HepG2 (cell line): ENCODE measurements around the gene PEAR1. TPM values are rescaled to one million over a fixed set of nuclear protein-coding genes. Genes with fewer than 3 reads are reported as not detected.
A peak's percentile ranks its signal among the peaks of the same experiment; 100 is the strongest.

Experiments
- ATAC-seq: fragments of 200-7000 bp; cut with Tn5 transposase; 3 replicates; pipeline ENCODE4 v1.9.1; 2020; ENCODE audit warnings: mild to moderate bottlenecking, moderate library complexity
- BruUV-seq: library from RNA; stranded (reverse); fragments of 400-500 nt; replicated peaks from 2 replicates; lab custom pipeline; 2021; lab: Mats Ljungman, UMichigan
- CTCF ChIA-PET: fragments of 300-600 bp; formaldehyde crosslinking; extraction: SDS; loops from one replicate; lab custom pipeline; 2021; ENCODE audit warnings: low total read pairs, inconsistent platforms, low intra/inter-chr PET ratio; lab: Yijun Ruan, JAX
- POLR2A ChIA-PET: fragments of 350-600 bp; sonication (Branson Sonifier 250); formaldehyde crosslinking; loops from one replicate; lab custom pipeline; 2020; ENCODE audit warnings: antibody characterized with exemption, inconsistent platforms; lab: Yijun Ruan, JAX
- DNase-seq: peaks from one replicate; pipeline ENCODE4 v3.0.0-alpha.2; 2015; ENCODE audit warnings: low spot score
- FAIRE-seq: peaks from 3 replicates; lab custom pipeline; 2011; peaks lifted over from hg19 to GRCh38; lab: Jason Lieb, UNC
- H2AFZ ChIP-seq: one replicate; pipeline ENCODE4 v1.6.1; 2011; ENCODE audit warnings: low read length, inconsistent platforms
- H3K27ac ChIP-seq: fragments of 300-600 bp; 3 replicates; pipeline ENCODE4 v1.8.0; 2011; ENCODE audit warnings: mixed run types, mild to moderate bottlenecking, mixed read lengths, low read length, inconsistent platforms; ENCODE audit not compliant: insufficient read depth; ENCODE audit errors: extremely low read length
- H3K27me3 ChIP-seq, 2 experiments: fragments of 200-600 bp in 1 of 2; 2 replicates in 1 of 2; 3 replicates in 1 of 2; pipeline versions ENCODE4 v1.6.0 to v1.8.0; 2011; ENCODE audit warnings: low read length in 2 of 2, mild to moderate bottlenecking in 2 of 2, moderate library complexity in 2 of 2, inconsistent platforms in 1 of 2; ENCODE audit not compliant: insufficient read depth in 2 of 2, control insufficient read depth in 1 of 2
- H3K36me3 ChIP-seq, 2 experiments: fragments of 200-600 bp in 1 of 2; replicated peaks in 1 of 2; 2 replicates in 1 of 2; 3 replicates in 1 of 2; pipeline versions ENCODE4 v1.5.1 to v1.8.0; 2011; ENCODE audit warnings: low read length in 2 of 2, inconsistent platforms in 1 of 2; ENCODE audit not compliant: insufficient read depth in 2 of 2, control insufficient read depth in 1 of 2
- H3K4me1 ChIP-seq: 2 replicates; pipeline ENCODE4 v1.5.1; 2012; ENCODE audit warnings: low read length, inconsistent platforms; ENCODE audit not compliant: insufficient read depth
- H3K4me2 ChIP-seq: 2 replicates; pipeline ENCODE4 v1.6.0; 2011; ENCODE audit warnings: low read depth, low read length, inconsistent platforms
- H3K4me3 ChIP-seq, 3 experiments: fragments of 200-600 bp in 1 of 3; sonication (generic), shearing (Covaris generic) in 1 of 3; replicated peaks in 1 of 3; 2 replicates each; pipeline ENCODE4 v1.5.1; 2011 to 2016; ENCODE audit warnings: low read length in 3 of 3, inconsistent platforms in 2 of 3, low read depth in 2 of 3, mild to moderate bottlenecking in 2 of 3, control low read depth in 1 of 3, mixed read lengths in 1 of 3; ENCODE audit not compliant: insufficient read depth in 1 of 3
- H3K79me2 ChIP-seq: one replicate; pipeline ENCODE4 v1.6.1; 2011; ENCODE audit warnings: low read length, inconsistent platforms; ENCODE audit not compliant: insufficient read depth
- H3K9ac ChIP-seq: 2 replicates; pipeline ENCODE4 v1.6.0; 2011; ENCODE audit warnings: mild to moderate bottlenecking, low read depth, low read length, inconsistent platforms; ENCODE audit not compliant: insufficient read depth
- H3K9me3 ChIP-seq: 2 replicates; pipeline ENCODE4 v1.5.1; 2012; ENCODE audit warnings: mild to moderate bottlenecking, low read length
- H4K20me1 ChIP-seq: 2 replicates; pipeline ENCODE4 v1.6.0; 2011; ENCODE audit warnings: inconsistent platforms, mild to moderate bottlenecking, low read length, moderate library complexity; ENCODE audit not compliant: insufficient read depth
- CBFB ChIP-seq: sonication (generic); formaldehyde crosslinking; IDR thresholded peaks from 2 replicates; pipeline ENCODE4 v1.4.0; 2020; ENCODE audit warnings: missing genetic modification reagents
- IRF2 ChIP-seq: IDR thresholded peaks from 2 replicates; pipeline ENCODE4 v1.6.1; 2018; ENCODE audit warnings: missing genetic modification reagents, missing compliant biosample characterization
- MEIS2 ChIP-seq: sonication (generic); formaldehyde crosslinking; IDR thresholded peaks from 2 replicates; pipeline ENCODE4 v1.9.0; 2021; ENCODE audit warnings: mild to moderate bottlenecking, missing genetic modification reagents
- PPARG ChIP-seq: conservative IDR thresholded peaks from 2 replicates; pipeline ENCODE4 v1.6.1; 2016; ENCODE audit warnings: missing biosample characterization, missing genetic modification reagents
- SAFB2 ChIP-seq: sonication (generic); formaldehyde crosslinking; IDR thresholded peaks from 2 replicates; pipeline ENCODE4 v1.5.1; 2020; ENCODE audit warnings: missing genetic modification reagents, low read depth, mild to moderate bottlenecking, borderline replicate concordance
- SMAD3 ChIP-seq: sonication (generic); formaldehyde crosslinking; IDR thresholded peaks from 2 replicates; pipeline ENCODE4 v1.4.0; 2020; ENCODE audit warnings: missing genetic modification reagents
- SUZ12 ChIP-seq: fragments of 150-350 bp; IDR thresholded peaks from 2 replicates; pipeline ENCODE4 v1.6.1; 2014; ENCODE audit warnings: low read depth, low read length
- TCF12 ChIP-seq, 2 experiments: fragments of 450-650 bp in 1 of 2; sonication (generic) in 1 of 2; formaldehyde crosslinking in 1 of 2; IDR thresholded peaks; 2 replicates each; pipeline versions ENCODE4 v1.6.1 to v1.8.0; 2017 to 2022; ENCODE audit warnings: antibody characterized with exemption in 1 of 2, mild to moderate bottlenecking in 1 of 2, missing genetic modification reagents in 1 of 2, moderate library complexity in 1 of 2
- THYN1 ChIP-seq: sonication (generic); formaldehyde crosslinking; IDR thresholded peaks from 2 replicates; pipeline ENCODE4 v1.8.1; 2023; ENCODE audit warnings: low read depth, mild to moderate bottlenecking, moderate library complexity, missing genetic modification reagents, borderline replicate concordance
- ZFAT ChIP-seq: sonication (generic); formaldehyde crosslinking; conservative IDR thresholded peaks from 2 replicates; pipeline ENCODE4 v1.8.1; 2023; ENCODE audit warnings: missing genetic modification reagents, inconsistent platforms
- ZKSCAN5 ChIP-seq: sonication (generic); formaldehyde crosslinking; IDR thresholded peaks from 2 replicates; pipeline ENCODE4 v1.5.1; 2020; ENCODE audit warnings: mild to moderate bottlenecking, missing genetic modification reagents
- ZNF160 ChIP-seq: sonication (generic); formaldehyde crosslinking; IDR thresholded peaks from 2 replicates; pipeline ENCODE4 v1.8.0; 2022; ENCODE audit warnings: mild to moderate bottlenecking, inconsistent platforms, missing genetic modification reagents
- ZNF292 ChIP-seq: sonication (generic); formaldehyde crosslinking; IDR thresholded peaks from 2 replicates; pipeline ENCODE4 v1.8.1; 2022; ENCODE audit warnings: mild to moderate bottlenecking, low read depth, missing genetic modification reagents, borderline replicate concordance
- ZNF441 ChIP-seq: sonication (generic); formaldehyde crosslinking; IDR thresholded peaks from 2 replicates; pipeline ENCODE4 v1.7.0; 2021; ENCODE audit warnings: missing genetic modification reagents, borderline replicate concordance
- ZNF468 ChIP-seq: sonication (generic); formaldehyde crosslinking; IDR thresholded peaks from 2 replicates; pipeline ENCODE4 v1.8.0; 2022; ENCODE audit warnings: mild to moderate bottlenecking, moderate library complexity, missing genetic modification reagents
- ZNF510 ChIP-seq: sonication (generic); formaldehyde crosslinking; IDR thresholded peaks from 2 replicates; pipeline ENCODE4 v1.4.0; 2020; ENCODE audit warnings: low read depth, mild to moderate bottlenecking, missing genetic modification reagents
- ZNF883 ChIP-seq: sonication (generic); formaldehyde crosslinking; IDR thresholded peaks from 2 replicates; pipeline ENCODE4 v1.5.1; 2020; ENCODE audit warnings: mild to moderate bottlenecking, missing genetic modification reagents; ENCODE audit errors: not compliant biosample characterization
- WGBS: methylation state at CpG from one replicate; pipeline ENCODE4 v1.1.6; 2017; ENCODE audit warnings: low lambda C conversion rate; 5-methylcytosine and 5-hydroxymethylcytosine counted together
- in situ Hi-C: cut with HindIII; loops from 2 replicates; pipeline ENCODE4 v1.10.0; 2017; ENCODE audit warnings: low pct_unique_long_range_greater_than_20kb; ENCODE audit not compliant: extremely low pct_ligation_motif_present
- intact Hi-C: fragments of 100-400 bp; cut with micrococcal nuclease; formaldehyde crosslinking; loops from one replicate; pipeline ENCODE4 v1.10.0; 2022; ENCODE audit not compliant: unreplicated experiment
- polyA plus RNA-seq, 8 experiments: library from polyadenylated mRNA; depleted of rRNA in 3 of 8; stranded (reverse) in 7 of 8; unstranded in 1 of 8; fragments of >200 nt; fragmentation: Illumina TruSeq in 4 of 8; extraction: Trizol in 4 of 8; gene quantifications; 2 replicates each; pipeline versions ENCODE4 v1.2.1 to v1.2.3, GENCODE V29; 2011 to 2016; ENCODE audit warnings: low read depth in 4 of 8, missing spikeins in 1 of 8, mixed read lengths in 1 of 8; ENCODE audit not compliant: insufficient read depth in 1 of 8
- total RNA-seq, 5 experiments: library from RNA; depleted of rRNA; stranded (reverse); fragments of >200 nt; fragmentation: Illumina TruSeq; extraction: Trizol; gene quantifications; 2 replicates each; pipeline ENCODE4 v1.2.3, GENCODE V29; 2016; ENCODE audit warnings: low read depth in 1 of 5
- TF ChIP-seq, protein P1 (sequence below): sonication (generic); formaldehyde crosslinking; IDR thresholded peaks from 2 replicates; pipeline ENCODE4 v1.5.0; 2020; ENCODE audit warnings: mild to moderate bottlenecking, missing genetic modification reagents, moderate library complexity
- TF ChIP-seq, protein P2 (sequence below): sonication (generic); formaldehyde crosslinking; IDR thresholded peaks from 2 replicates; pipeline ENCODE4 v1.5.0; 2020; ENCODE audit warnings: missing genetic modification reagents, mild to moderate bottlenecking, borderline replicate concordance
- TF ChIP-seq, protein P3 (sequence below): IDR thresholded peaks from 2 replicates; pipeline ENCODE4 v1.6.1; 2016; ENCODE audit warnings: low read depth, control low read depth

PEAR1 gene
- total and polyA plus RNA-seq, 2 of the 13 experiments (the other 11 are each of a cell fraction or from before 2014, with no cell fraction given), result 0.27 to 0.41 TPM

DNA sequence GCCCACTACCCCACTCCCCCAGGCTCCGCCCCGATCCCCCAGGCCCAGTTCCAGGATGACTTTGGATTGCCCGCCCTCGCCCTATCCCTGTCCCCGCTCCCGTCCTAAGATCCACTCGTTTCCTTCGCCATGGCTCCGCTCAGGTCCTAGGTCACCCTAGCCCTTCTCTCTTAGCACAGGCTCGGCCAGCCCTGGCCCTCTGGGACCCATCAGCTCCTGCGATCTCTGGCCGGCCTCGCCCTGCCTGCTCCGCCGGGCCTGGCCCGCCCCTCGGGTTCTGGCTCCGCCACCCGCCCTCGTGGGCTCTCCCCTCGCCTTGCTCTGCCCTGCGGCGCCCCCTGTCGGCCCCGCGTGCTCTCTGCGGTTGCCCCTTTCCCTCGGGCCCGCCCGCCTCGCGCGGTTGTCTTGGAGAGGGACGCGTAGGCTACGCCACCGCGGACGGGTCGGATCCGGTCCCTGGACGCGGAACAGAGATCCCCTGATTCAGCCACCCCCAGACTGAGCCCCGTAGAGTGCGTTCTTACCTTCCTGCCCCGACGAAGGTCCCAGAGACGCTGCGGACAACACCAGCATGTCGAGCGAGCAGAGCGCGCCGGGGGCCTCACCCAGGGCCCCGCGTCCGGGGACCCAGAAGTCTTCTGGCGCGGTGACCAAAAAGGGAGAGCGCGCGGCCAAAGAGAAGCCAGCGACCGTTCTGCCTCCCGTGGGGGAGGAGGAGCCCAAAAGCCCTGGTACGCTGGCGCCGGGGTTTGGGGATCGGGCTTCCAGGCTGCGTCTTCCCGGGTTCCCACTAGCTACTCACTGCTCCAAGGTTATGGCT lies 26.9 kb downstream of the PEAR1 start, which contains the start of gene LRRC71:
TSS of gene LRRC71 (plus strand) at position 400 of the 820 bp plus-strand sequence. CDS start at position 572, 172 bp downstream.
- H4K20me1 ChIP-seq, result no peaks in the 10 kb centered on the region
- peaks cover 9% of the 10 kb centered on the region; the same call in 1 of the 2 replicates for H3K4me1 ChIP-seq
- H3K27ac ChIP-seq, result no peak within 1 kb of the TSS
- H2AFZ ChIP-seq, result no peak within 1 kb of the TSS
- no TSS peak for BruUV-seq
- intact Hi-C loops, result loop anchor here (1.0 kb wide), 1 partner anchor 28 kb away; no protein-coding TSS in a partner anchor
- no peaks in the 10 kb centered on the region for H3K79me2 ChIP-seq
- H3K4me3 ChIP-seq, result peak within 1 kb of the TSS in 1 of 3 experiments; percentile 52; a peak in 1 of 6 replicates
- ATAC-seq (peak; percentile 94), DNase-seq (peak; percentile 59), FAIRE-seq (no peak)
- no peaks in the 10 kb centered on the region for H3K36me3 ChIP-seq
- H3K9me3 ChIP-seq, result no peaks in the 10 kb centered on the region
- 6% methylated on average over 10 of the region's 71 CpGs for WGBS
- ChIA-PET CTCF (interaction anchor here (1.3 to 2.7 kb wide), 2 partner anchors 10 to 28 kb away, joined by 6 to 23 read pairs; partner anchors contain the start of gene PEAR1), POLR2A (no interaction called here)
- H3K27me3 ChIP-seq, result peaks cover 21 to 63% of the 10 kb centered on the region in 2 experiments
- in situ Hi-C loops, result loop anchor here (10.0 kb wide), 1 partner anchor 226 kb away; no protein-coding TSS in a partner anchor
- H3K9ac ChIP-seq, result no peak within 1 kb of the TSS
- peak within 1 kb of the TSS; percentile 53 for H3K4me2 ChIP-seq
- no peak for TF ChIP-seq MEIS2
- TF ChIP-seq, protein P1, sequence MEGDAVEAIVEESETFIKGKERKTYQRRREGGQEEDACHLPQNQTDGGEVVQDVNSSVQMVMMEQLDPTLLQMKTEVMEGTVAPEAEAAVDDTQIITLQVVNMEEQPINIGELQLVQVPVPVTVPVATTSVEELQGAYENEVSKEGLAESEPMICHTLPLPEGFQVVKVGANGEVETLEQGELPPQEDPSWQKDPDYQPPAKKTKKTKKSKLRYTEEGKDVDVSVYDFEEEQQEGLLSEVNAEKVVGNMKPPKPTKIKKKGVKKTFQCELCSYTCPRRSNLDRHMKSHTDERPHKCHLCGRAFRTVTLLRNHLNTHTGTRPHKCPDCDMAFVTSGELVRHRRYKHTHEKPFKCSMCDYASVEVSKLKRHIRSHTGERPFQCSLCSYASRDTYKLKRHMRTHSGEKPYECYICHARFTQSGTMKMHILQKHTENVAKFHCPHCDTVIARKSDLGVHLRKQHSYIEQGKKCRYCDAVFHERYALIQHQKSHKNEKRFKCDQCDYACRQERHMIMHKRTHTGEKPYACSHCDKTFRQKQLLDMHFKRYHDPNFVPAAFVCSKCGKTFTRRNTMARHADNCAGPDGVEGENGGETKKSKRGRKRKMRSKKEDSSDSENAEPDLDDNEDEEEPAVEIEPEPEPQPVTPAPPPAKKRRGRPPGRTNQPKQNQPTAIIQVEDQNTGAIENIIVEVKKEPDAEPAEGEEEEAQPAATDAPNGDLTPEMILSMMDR (CRISPR knock-in tag), result peak; percentile 91
- TF ChIP-seq PPARG, result no peak
- no peak for TF ChIP-seq SAFB2 (CRISPR knock-in tag)
- TF ChIP-seq ZNF160 (CRISPR knock-in tag), result no peak
- peak; percentile 51 for TF ChIP-seq ZNF883 (CRISPR knock-in tag)
- TF ChIP-seq, protein P2, sequence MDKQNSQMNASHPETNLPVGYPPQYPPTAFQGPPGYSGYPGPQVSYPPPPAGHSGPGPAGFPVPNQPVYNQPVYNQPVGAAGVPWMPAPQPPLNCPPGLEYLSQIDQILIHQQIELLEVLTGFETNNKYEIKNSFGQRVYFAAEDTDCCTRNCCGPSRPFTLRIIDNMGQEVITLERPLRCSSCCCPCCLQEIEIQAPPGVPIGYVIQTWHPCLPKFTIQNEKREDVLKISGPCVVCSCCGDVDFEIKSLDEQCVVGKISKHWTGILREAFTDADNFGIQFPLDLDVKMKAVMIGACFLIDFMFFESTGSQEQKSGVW (CRISPR knock-in tag), result no peak
- TF ChIP-seq, protein P3, sequence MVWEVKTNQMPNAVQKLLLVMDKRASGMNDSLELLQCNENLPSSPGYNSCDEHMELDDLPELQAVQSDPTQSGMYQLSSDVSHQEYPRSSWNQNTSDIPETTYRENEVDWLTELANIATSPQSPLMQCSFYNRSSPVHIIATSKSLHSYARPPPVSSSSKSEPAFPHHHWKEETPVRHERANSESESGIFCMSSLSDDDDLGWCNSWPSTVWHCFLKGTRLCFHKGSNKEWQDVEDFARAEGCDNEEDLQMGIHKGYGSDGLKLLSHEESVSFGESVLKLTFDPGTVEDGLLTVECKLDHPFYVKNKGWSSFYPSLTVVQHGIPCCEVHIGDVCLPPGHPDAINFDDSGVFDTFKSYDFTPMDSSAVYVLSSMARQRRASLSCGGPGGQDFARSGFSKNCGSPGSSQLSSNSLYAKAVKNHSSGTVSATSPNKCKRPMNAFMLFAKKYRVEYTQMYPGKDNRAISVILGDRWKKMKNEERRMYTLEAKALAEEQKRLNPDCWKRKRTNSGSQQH (CRISPR knock-in tag), result no peak
- peak; percentile 61; the same call in 1 of the 2 replicates for TF ChIP-seq CBFB (CRISPR knock-in tag)
- no peak for TF ChIP-seq THYN1 (CRISPR knock-in tag)
- no peak for TF ChIP-seq ZKSCAN5
- TF ChIP-seq ZNF510 (CRISPR knock-in tag), result no peak
- TF ChIP-seq ZNF468, result no peak
- 0 out of 2 replicates have a peak, but pooled peaks have one; percentile 21 for TF ChIP-seq SUZ12
- peak; percentile 21; the same call in 1 of the 2 replicates for TF ChIP-seq IRF2
- no peak for TF ChIP-seq ZNF292 (CRISPR knock-in tag)
- no peak for TF ChIP-seq ZFAT (CRISPR knock-in tag)
- no peak for TF ChIP-seq SMAD3 (CRISPR knock-in tag)
- TF ChIP-seq ZNF441 (CRISPR knock-in tag), result no peak
- no peak for TF ChIP-seq TCF12 (IDR thresholded peaks at IDR 0.05)
- no peak for TF ChIP-seq TCF12 (CRISPR knock-in tag; IDR thresholded peaks at IDR 0.05)
